Frontal cortex (tissue), 4 donors: ENCODE data around the gene KIAA1755. TPM values are rescaled to one million over a fixed set of nuclear protein-coding genes. Genes with fewer than 3 reads are reported as not detected.

ENCODE experiments used
- DNase-seq, 2 donors: peaks; one replicate each; pipeline ENCODE4 v3.0.0; 2012; ENCODE audit warnings: low spot score in 2 of 2
- FAIRE-seq: peaks from 2 replicates; lab custom pipeline; 2012; peaks lifted over from hg19 to GRCh38; lab: Jason Lieb, UNC
- total RNA-seq: library from RNA; depleted of rRNA; stranded (reverse); fragments of >200 nt; gene quantifications from one replicate; pipeline ENCODE4 v1.2.3, GENCODE V29; 2014
- donor health status: control.
- donor health status: control.
- donor health status: control.

The KIAA1755 gene
- total RNA-seq, 1 donor from 2014 or later = 1.2 TPM

DNA sequence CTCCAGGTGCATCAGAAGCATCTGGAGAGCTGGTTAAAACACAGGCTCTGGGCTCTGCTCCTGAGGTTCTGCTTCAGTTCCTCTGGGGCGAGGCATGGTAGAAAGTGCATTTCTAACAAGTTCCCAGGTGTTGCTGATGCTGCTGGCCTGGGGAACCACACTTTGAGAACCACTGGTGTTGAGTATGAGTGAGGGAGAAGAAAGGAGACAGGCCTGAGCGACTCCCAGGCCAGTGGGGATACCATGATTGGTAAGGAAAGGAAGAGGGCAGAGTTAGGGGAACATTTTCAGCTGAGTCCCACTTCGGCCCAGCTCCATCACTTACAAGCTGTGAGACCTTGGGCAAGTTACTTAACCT is 36.8 kb downstream of the KIAA1755 start:
- DNase-seq (no peak), FAIRE-seq (no peak)

GRCh38 chr20:38222923-38223742 is 37.4 kb downstream of the KIAA1755 start:
- DNase-seq = no peak
- FAIRE-seq = no peak

GRCh38 chr20:38222231-38222922 is 38.2 kb downstream of the KIAA1755 start:
- no peak for FAIRE-seq
- DNase-seq = peak; percentile 43 to 75

DNA sequence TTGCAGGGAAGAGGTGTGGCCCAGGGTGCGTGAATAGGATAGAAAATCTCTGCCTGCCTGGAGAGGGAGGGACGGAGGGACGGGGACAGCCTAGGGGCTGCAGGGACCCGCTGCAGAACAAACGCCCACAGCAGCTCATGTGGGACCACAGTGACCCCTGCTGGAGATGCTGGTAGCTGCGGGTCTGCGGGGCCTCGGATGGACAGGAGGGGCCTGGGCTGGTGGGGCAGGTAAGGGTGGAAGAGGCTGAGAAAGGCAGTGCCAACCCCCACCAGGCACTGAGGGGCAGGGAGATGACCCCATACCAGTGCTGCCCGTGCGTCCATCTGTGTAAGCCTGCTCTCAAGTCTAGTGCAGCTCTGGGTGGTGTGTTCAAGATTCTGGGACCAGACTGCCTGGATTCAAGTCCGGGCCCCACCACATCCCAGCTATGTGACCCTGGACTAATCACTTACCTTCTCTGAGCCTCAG is 39.4 kb downstream of the KIAA1755 start:
- FAIRE-seq = no peak
- peak; percentile 48 to 79 for DNase-seq

- FAIRE-seq (no peak), DNase-seq (no peak)
These were observed 39.9 kb downstream of the KIAA1755 start for GRCh38 chr20:38220587-38221118.

DNA sequence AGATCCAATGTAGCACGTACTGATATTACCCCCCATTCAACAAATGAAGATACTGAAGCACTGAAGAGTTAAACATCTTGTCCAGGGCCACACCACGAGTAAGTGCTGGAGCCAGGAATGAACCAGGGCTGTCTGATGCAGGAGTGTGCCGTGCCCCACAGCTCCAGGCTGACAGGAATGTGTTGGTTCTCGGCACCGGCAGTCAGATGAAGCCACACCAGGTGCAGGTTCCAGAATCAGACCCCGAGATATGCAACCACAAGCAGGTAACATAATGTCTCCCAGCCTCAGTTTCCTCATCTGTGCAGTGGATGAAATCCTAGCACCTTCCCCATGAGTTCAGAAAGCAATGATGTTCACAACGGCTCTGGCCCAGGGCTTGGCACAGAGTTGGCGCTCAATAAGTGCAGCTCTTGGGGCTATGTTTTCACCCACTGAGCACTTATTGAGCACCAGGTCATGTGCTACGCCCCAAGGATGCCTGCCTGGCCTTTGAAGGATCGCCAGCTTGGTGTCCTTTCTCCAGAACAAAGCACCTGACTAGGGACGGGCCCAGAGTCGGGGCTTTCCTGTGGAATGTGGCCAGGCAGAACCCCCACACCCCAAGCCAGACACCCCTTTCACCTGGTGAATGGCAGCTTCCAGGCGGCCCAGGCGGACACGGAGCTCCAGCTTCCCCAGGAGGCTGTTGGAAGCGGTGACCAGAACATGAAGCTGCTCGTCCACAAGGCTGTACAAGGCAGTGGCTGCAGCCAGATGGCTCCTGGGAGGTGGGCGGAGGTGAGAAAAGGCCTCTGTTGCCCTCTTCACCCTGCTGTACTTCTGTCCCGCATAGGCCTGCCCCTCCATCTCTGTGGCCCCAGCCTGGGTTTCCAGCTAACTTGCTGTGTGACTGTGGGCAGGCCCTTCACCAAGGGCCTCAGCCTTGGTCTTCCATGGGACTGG is 41.3 kb downstream of the KIAA1755 start:
- FAIRE-seq (no peak), DNase-seq (no peak)

DNA sequence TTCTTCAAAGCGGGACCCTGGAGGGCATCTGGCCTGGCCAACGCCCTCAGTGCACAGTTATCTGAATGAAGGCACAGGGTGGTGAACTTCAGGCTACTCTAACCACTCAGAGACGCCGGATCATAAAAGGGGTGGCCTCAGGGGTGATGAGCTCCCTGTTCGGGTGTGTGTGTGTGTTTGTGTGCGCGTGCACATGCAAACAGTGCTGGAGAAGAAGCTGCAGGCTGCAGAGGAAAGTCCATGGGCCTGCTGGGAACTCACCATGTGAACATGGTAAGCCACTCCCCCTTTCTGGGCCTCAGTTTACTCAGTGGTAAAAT is 42.0 kb downstream of the KIAA1755 start:
- FAIRE-seq (no peak), DNase-seq (no peak)

GRCh38 chr20:38217791-38218565 is 42.6 kb downstream of the KIAA1755 start:
- no peak for FAIRE-seq
- DNase-seq = no peak

GRCh38 chr20:38216746-38217595 is 43.6 kb downstream of the KIAA1755 start:
- FAIRE-seq = no peak

DNA sequence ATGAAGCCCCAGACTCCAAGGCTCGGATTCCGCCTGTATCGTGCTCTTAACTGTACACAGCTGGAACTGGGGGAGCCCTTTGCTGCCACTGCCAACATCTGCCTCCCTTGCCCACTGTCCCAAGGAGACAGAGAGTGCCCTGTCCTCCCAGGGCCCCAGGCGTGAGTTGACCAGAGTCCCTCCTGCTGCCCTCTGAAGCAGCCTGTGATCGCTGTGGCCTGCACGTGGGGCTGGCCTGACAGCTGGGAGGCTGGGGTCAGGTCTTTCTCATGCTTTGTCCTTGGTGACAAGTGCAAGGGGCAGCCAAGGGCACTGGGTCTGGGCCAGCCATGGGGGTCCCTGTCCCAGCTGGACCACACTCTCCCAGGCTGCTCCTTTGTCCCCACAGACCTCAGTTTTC is 44.3 kb downstream of the KIAA1755 start:
- no peak for DNase-seq
- FAIRE-seq = no peak

More at GRCh38 chr20:38216746-38217595, 43.6 kb downstream of the KIAA1755 start:
- no peak for DNase-seq

- FAIRE-seq (no peak), DNase-seq (no peak)
These were observed 45.0 kb downstream of the KIAA1755 start for GRCh38 chr20:38215194-38216182.

- no peak for DNase-seq
- no peak for FAIRE-seq
These were observed 46.0 kb downstream of the KIAA1755 start for GRCh38 chr20:38214256-38215193.

DNA sequence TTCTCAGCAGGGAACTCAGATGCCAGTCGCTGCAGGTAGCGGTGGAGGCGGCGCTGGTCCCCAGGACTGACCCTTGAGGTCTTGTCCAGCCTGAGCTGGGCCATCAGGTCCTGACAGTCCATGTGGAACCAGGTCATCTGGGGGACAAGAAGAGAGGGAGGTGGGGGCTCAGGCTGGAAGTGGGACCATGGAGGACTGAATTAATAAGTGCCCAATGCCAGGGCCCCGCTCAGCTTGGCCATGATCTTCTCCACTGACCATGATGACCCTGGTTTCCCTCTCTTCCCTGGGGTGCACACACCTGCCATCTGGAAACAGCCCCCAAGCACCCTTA is 47.0 kb downstream of the KIAA1755 start:
- FAIRE-seq = no peak
- no peak for DNase-seq

GRCh38 chr20:38212806-38213606 is 47.5 kb downstream of the KIAA1755 start:
- DNase-seq (no peak), FAIRE-seq (no peak)
